Adrenal gland (tissue), 12 donors: ENCODE measurements around the gene COX4I2. TPM values are rescaled to one million over a fixed set of nuclear protein-coding genes. Genes with fewer than 3 reads are reported as not detected.

Experiments
- DNase-seq, 7 donors: peaks; one replicate each; pipeline ENCODE4 v3.0.0-alpha.2; 2019 to 2020
- H3K27ac ChIP-seq, 5 donors: fragments of 200-600 bp; sonication (generic) in 4 of 5; 1 replicate in 3 of 5; 2 replicates in 2 of 5; pipeline versions ENCODE4 v1.5.1 to v1.8.0; 2016 to 2020; ENCODE audit warnings: mild to moderate bottlenecking in 1 of 5
- H3K27me3 ChIP-seq: fragments of 200-600 bp; 2 replicates; pipeline ENCODE4 v1.8.0; 2021
- H3K36me3 ChIP-seq, 2 donors: fragments of 200-600 bp; replicated peaks in 1 of 2; 1 replicate in 1 of 2; 2 replicates in 1 of 2; pipeline versions ENCODE4 v1.5.1 to v1.8.0; 2018 to 2022
- H3K4me1 ChIP-seq, 2 donors: fragments of 200-600 bp; replicated peaks in 1 of 2; 1 replicate in 1 of 2; 2 replicates in 1 of 2; pipeline versions ENCODE4 v1.5.1 to v1.8.0; 2018 to 2021
- H3K4me3 ChIP-seq, 4 donors: fragments of 200-600 bp; sonication (generic) in 3 of 4; one replicate each; pipeline ENCODE4 v1.5.1; 2016 to 2018
- H3K9me3 ChIP-seq, 3 donors: fragments of 200-600 bp; sonication (generic) in 1 of 3; replicated peaks in 1 of 3; 1 replicate in 2 of 3; 2 replicates in 1 of 3; pipeline versions ENCODE4 v1.5.1 to v1.8.0; 2016 to 2021
- POLR2A ChIP-seq, 2 donors: fragments of 450-650 bp; IDR thresholded peaks; one replicate each; pipeline ENCODE4 v1.6.1; 2017; ENCODE audit warnings: antibody characterized with exemption in 2 of 2, mild to moderate bottlenecking in 2 of 2, moderate library complexity in 1 of 2
- WGBS, 4 donors: extraction: QIAGEN DNeasy Blood & Tissue Kit in 2 of 4; methylation state at CpG; one replicate each; pipeline versions ENCODE4 v1.1.5 to v1.1.7; 2013 to 2017; 5-methylcytosine and 5-hydroxymethylcytosine counted together
- intact Hi-C, 2 donors: fragments of 100-400 bp; cut with DNase I; formaldehyde crosslinking; loops; one replicate each; pipeline versions ENCODE4 v1.14.1 to v1.15.0; 2022 to 2023
- polyA plus RNA-seq, 3 donors: library from polyadenylated mRNA; stranded (reverse); fragments of 200-250 nt in 2 of 3; fragments of 350-450 nt in 1 of 3; fragmentation: Illumina TruSeq in 1 of 3; extraction: RNeasy Lipid Tissue Mini Kit (QIAGEN cat#74804) in 1 of 3; gene quantifications; one replicate each; pipeline ENCODE4 v1.2.3, GENCODE V29; 2013 to 2014
- total RNA-seq, 9 donors: library from RNA; depleted of rRNA in 4 of 9; stranded (reverse); fragments of >200 nt in 4 of 9; fragments of 120-200 nt in 1 of 9; fragmentation: NEBNext Ultra II Directional in 1 of 9; extraction: Animal tissue kit (Norgen Biotek cat#: 25700) in 1 of 9; gene quantifications; one replicate each; pipeline versions ENCODE4 v1.1.0 to v1.2.4, GENCODE V29; 2013 to 2023
- TF ChIP-seq, protein P1 (sequence below), 6 experiments: fragments of 450-650 bp in 4 of 6; fragments of 200-600 bp in 2 of 6; sonication (generic) in 1 of 6; IDR thresholded peaks; 1 replicate in 5 of 6; 2 replicates in 1 of 6; pipeline versions ENCODE4 v1.5.1 to v1.8.0; 2016 to 2021; ENCODE audit warnings: antibody characterized with exemption in 6 of 6, mild to moderate bottlenecking in 2 of 6, moderate library complexity in 1 of 6
- donor health status: healthy with polysubstance abuse.
- donor health status: Bipolar disorder and iron deficiency.
- donor health status: DM: yes; HTN: yes; CAD: no.
- donor health status: DM: no; HTN: no; CAD: no.
- donor health status: DM: no; HTN: no; CAD: no.
- donor health status: DM: yes; HTN: yes; CAD: no.

COX4I2 gene
- total and polyA plus RNA-seq, 12 donors, result 0.26 to 12.9 (median 2.2) TPM; not detected in 8

DNA sequence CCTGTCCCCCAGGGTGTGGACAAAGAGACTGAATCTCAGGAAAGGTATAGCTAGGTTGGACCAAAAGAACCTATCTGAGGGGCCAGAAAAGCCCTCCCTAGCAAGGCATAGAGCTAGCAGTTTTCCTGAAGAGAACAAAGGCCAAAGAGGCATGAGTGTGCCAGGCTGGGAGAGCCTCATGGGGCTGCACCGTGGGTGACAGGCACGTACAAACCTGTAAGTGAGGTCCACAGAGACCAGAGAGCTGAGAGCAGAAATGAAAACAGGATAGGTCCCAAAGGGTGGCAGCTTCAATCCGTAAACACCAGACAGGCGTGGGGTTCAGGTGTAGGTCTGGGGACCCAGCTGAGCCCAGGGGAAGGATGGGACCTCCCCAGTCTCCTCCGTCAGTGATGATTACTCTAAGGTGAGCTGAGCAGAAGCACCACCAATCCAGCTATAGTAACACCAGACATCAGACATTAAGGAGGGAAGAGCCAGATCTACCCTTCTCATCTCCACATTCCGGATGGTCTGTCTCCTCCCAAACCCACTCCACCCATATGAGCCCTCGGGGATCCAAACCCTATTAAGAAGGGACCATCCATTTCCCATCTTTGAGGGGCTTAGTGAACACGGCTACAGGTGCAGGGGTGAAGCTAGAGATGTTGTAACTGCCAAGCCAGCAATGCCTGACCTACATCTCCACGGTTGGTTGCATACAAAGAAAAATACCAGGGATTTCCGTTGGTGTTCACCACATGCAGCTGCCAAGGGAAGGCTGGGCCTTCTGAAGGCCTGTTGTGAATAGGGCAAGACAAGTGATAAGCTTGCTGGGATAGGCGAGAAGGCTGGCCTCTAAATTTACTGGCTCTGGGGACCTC lies 46.7 kb downstream of the COX4I2 start:
- H3K27me3 ChIP-seq, result no peaks in the 10 kb centered on the region
- peaks cover 0 to 9% of the 10 kb centered on the region in 2 donors for H3K36me3 ChIP-seq
- H3K27ac ChIP-seq, result peak overlapping the region in 1 of 5 donors; percentile 20
- intact Hi-C loops, result no loop called here
- H3K4me3 ChIP-seq, result no peak overlapping the region
- TF ChIP-seq POLR2A (IDR thresholded peaks at IDR 0.05), result no peak
- TF ChIP-seq, protein P1, sequence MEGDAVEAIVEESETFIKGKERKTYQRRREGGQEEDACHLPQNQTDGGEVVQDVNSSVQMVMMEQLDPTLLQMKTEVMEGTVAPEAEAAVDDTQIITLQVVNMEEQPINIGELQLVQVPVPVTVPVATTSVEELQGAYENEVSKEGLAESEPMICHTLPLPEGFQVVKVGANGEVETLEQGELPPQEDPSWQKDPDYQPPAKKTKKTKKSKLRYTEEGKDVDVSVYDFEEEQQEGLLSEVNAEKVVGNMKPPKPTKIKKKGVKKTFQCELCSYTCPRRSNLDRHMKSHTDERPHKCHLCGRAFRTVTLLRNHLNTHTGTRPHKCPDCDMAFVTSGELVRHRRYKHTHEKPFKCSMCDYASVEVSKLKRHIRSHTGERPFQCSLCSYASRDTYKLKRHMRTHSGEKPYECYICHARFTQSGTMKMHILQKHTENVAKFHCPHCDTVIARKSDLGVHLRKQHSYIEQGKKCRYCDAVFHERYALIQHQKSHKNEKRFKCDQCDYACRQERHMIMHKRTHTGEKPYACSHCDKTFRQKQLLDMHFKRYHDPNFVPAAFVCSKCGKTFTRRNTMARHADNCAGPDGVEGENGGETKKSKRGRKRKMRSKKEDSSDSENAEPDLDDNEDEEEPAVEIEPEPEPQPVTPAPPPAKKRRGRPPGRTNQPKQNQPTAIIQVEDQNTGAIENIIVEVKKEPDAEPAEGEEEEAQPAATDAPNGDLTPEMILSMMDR (IDR thresholded peaks at IDR 0.05), result no peak
- no peaks in the 10 kb centered on the region for H3K9me3 ChIP-seq
- peaks cover 6 to 37% of the 10 kb centered on the region in 2 donors for H3K4me1 ChIP-seq
- DNase-seq, result no peak
- 80 to 87% (median 85%) methylated on average over 10 to 11 of the region's 11 CpGs for WGBS, 4 donors

DNA sequence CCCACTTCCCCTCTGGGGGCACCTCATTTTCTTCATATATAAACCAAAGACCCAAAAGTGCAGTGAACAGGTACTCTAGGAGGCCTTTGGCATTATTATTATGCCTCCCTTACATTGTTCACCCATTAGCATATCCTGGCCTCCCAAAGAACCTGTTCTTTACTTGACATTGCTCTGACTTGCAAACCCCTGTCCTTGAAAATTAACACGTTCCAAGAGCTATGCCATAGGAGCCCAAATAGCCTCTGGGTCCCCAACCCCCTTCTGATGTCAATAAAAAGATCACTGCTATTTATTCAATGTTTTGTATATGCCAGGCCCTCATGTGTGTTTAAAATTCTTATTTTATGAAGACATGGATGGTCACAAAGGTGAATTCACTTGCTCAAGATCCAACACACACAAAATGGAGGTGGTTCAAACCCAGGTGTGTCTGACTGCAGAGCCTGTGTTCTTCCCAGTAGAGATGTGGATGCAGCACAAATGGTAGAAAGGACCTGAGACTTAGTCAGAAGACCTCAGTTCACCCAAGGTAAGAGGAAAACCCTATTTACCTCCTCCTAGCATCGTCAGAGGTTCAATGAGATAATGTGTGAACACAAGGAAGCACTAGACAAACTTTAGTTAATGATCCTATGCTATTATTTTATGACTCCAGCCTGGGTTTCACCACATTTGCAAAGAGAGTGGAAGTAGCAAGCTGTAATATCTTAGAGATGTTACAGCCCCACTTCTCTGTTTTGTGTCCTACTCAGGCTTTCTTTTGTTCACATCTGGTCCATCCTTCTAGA lies 48.3 kb downstream of the COX4I2 start:
- no peak overlapping the region for H3K4me3 ChIP-seq
- H3K4me1 ChIP-seq, result peaks cover 11 to 32% of the 10 kb centered on the region in 2 donors
- H3K27ac ChIP-seq, result peak overlapping the region in 1 of 5 donors; percentile 46
- intact Hi-C loops, result no loop called here
- no peaks in the 10 kb centered on the region for H3K27me3 ChIP-seq
- 76 to 89% (median 77%) methylated on average over 2 of the region's 2 CpGs for WGBS, 4 donors
- H3K36me3 ChIP-seq, result peaks cover 0 to 15% of the 10 kb centered on the region in 2 donors
- TF ChIP-seq POLR2A (IDR thresholded peaks at IDR 0.05), result no peak
- TF ChIP-seq, protein P1 (IDR thresholded peaks at IDR 0.05), result no peak
- DNase-seq, result no peak
- no peaks in the 10 kb centered on the region for H3K9me3 ChIP-seq

DNA sequence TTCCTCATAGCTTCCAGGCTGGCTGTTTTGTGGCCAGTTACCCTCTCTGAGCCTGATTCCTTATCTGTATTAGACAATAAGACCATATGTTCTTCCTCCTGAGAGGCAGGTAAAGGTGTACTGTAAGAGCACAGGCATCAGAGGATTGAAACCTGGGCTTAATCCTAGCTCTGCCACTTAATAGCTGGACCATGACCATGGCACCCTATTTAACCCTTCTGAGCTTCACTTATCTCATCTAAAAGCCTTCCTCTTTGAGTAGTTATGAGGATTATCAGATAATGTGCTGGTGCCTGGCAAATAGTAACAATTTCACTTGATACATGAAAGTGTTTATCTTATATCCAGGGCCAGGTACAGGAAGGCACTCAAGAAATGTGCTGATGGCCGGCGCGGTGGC lies 50.1 kb downstream of the COX4I2 start:
- no peak for TF ChIP-seq POLR2A (IDR thresholded peaks at IDR 0.05)
- TF ChIP-seq, protein P1 (IDR thresholded peaks at IDR 0.05), result no peak
- 87 to 97% (median 97%) methylated on average over 3 of the region's 3 CpGs; no CpG with 5 or more reads in 1 of the 4 donors for WGBS, 4 donors
- no peak for DNase-seq
- peaks cover 0 to 15% of the 10 kb centered on the region in 2 donors for H3K36me3 ChIP-seq
- H3K4me3 ChIP-seq, result no peak overlapping the region
- no peaks in the 10 kb centered on the region for H3K27me3 ChIP-seq
- no peaks in the 10 kb centered on the region for H3K9me3 ChIP-seq
- no peak overlapping the region for H3K27ac ChIP-seq
- intact Hi-C loops, result no loop called here
- H3K4me1 ChIP-seq, result peaks cover 9 to 19% of the 10 kb centered on the region in 2 donors

DNA sequence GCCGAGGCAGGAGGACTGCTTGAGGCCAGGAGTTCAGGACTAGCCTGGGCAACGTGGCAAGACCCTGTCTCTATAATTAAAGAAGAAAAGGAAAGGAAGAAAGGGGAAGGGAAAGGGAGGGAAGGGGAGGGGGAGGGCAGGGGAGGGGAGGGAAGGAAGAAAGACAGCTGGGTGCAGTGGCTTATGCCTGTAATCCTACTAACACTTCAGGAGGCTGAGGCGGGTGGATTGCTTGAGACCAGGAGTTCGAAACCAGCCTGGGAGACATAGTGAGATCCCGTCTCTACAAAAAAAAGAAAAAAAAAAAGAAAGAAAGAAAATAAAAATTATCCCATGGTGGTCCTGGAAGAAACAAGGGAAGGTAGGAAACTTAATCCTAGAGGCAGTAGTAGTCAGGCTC lies 51.4 kb downstream of the COX4I2 start:
- Histone ChIP-seq H3K27ac (no peak overlapping the region), H3K4me3 (no peak overlapping the region), H3K9me3 (no peaks in the 10 kb centered on the region), H3K4me1 (peaks cover 9 to 17% of the 10 kb centered on the region in 2 donors), H3K36me3 (peaks cover 0 to 15% of the 10 kb centered on the region in 2 donors), H3K27me3 (no peaks in the 10 kb centered on the region)
- TF ChIP-seq POLR2A (IDR thresholded peaks at IDR 0.05), result no peak
- TF ChIP-seq, protein P1 (IDR thresholded peaks at IDR 0.05), result no peak
- DNase-seq, result no peak
- intact Hi-C loops, result no loop called here
- 84 to 91% (median 88%) methylated on average over 5 of the region's 5 CpGs for WGBS, 4 donors
